Small intestine (tissue), 7 donors: ENCODE data around the gene PLAAT4. TPM values are rescaled to one million over a fixed set of nuclear protein-coding genes. Genes with fewer than 3 reads are reported as not detected.

Experiments
- DNase-seq, 2 donors: peaks; one replicate each; pipeline versions ENCODE4 v3.0.0 to v3.0.0-alpha.2; 2013
- FAIRE-seq: peaks from 2 replicates; lab custom pipeline; 2012; peaks lifted over from hg19 to GRCh38; lab: Jason Lieb, UNC
- H3K27ac ChIP-seq, 3 donors: one replicate each; pipeline ENCODE4 v1.5.1; 2013; ENCODE audit warnings: low read length in 2 of 3, mild to moderate bottlenecking in 2 of 3, control low read depth in 1 of 3, inconsistent platforms in 1 of 3, low read depth in 1 of 3, moderate library complexity in 1 of 3
- H3K27me3 ChIP-seq, 3 donors: one replicate each; pipeline ENCODE4 v1.6.1; 2013; ENCODE audit warnings: low read length in 3 of 3, inconsistent platforms in 1 of 3; ENCODE audit not compliant: control insufficient read depth in 3 of 3, insufficient read depth in 3 of 3
- H3K36me3 ChIP-seq, 3 donors: one replicate each; pipeline ENCODE4 v1.6.1; 2013; ENCODE audit warnings: low read length in 3 of 3, inconsistent platforms in 1 of 3, low read depth in 1 of 3, mild to moderate bottlenecking in 1 of 3, moderate library complexity in 1 of 3; ENCODE audit not compliant: control insufficient read depth in 3 of 3, insufficient read depth in 2 of 3
- H3K4me1 ChIP-seq, 3 donors: one replicate each; pipeline ENCODE4 v1.6.1; 2013; ENCODE audit warnings: low read length in 2 of 3, inconsistent platforms in 1 of 3, low read depth in 1 of 3, mild to moderate bottlenecking in 1 of 3, moderate library complexity in 1 of 3; ENCODE audit not compliant: control insufficient read depth in 3 of 3, insufficient read depth in 2 of 3
- H3K4me3 ChIP-seq, 3 donors: one replicate each; pipeline ENCODE4 v1.5.1; 2013; ENCODE audit warnings: low read length in 3 of 3, control low read depth in 1 of 3, inconsistent platforms in 1 of 3, low read depth in 1 of 3, mild to moderate bottlenecking in 1 of 3, moderate library complexity in 1 of 3
- H3K9me3 ChIP-seq, 2 donors: one replicate each; pipeline ENCODE4 v1.6.1; 2013; ENCODE audit warnings: low read depth in 1 of 2, low read length in 1 of 2; ENCODE audit not compliant: control insufficient read depth in 2 of 2, insufficient read depth in 1 of 2
- WGBS, 3 donors: extraction: QIAGEN DNeasy Blood & Tissue Kit; methylation state at CpG; one replicate each; pipeline ENCODE4 v1.1.7; 2013; 5-methylcytosine and 5-hydroxymethylcytosine counted together
- polyA plus RNA-seq, 4 donors: library from polyadenylated mRNA; stranded (reverse) in 3 of 4; unstranded in 1 of 4; fragments of 200-250 nt in 3 of 4; fragments of 120-200 nt in 1 of 4; gene quantifications; one replicate each; pipeline versions ENCODE4 v1.2.1 to v1.2.3, GENCODE V29; 2013
- donor health status: healthy with polysubstance abuse.
- donor health status: control.
- donor health status: control.
- donor health status: Bipolar disorder and iron deficiency.
- donor health status: healthy.

The PLAAT4 gene
- polyA plus RNA-seq, 4 donors = 10.8 to 360 (median 165) TPM

- no peak overlapping the region for H3K4me3 ChIP-seq
- peak in 1 of 2 donors; percentile 25 for DNase-seq
- no peak for FAIRE-seq
- H3K9me3 ChIP-seq = no peaks in the 10 kb centered on the region
- no peaks in the 10 kb centered on the region for H3K27me3 ChIP-seq
- H3K27ac ChIP-seq = no peak overlapping the region
- WGBS, 3 donors = 57 to 76% (median 71%) methylated on average over 7 of the region's 7 CpGs
- H3K4me1 ChIP-seq = peaks cover 3 to 26% (median 3%) of the 10 kb centered on the region in 3 donors
- no peaks in the 10 kb centered on the region for H3K36me3 ChIP-seq
Observed at GRCh38 chr11:63560506-63561180, 24.0 kb downstream of the PLAAT4 start.

- FAIRE-seq = no peak
- peaks cover 3 to 38% (median 7%) of the 10 kb centered on the region in 3 donors for H3K4me1 ChIP-seq
Observed at GRCh38 chr11:63563201-63564055, 26.8 kb downstream of the PLAAT4 start, which contains the start of gene PLAAT2. Gene PLAAT2 (minus strand): TSS chr11:63563379. CDS start chr11:63563324, 55 bp downstream.

GRCh38 chr11:63564056-63564774, 27.6 kb downstream of the PLAAT4 start:
- DNase-seq (peak; percentile 55 to 67), FAIRE-seq (no peak)
- no peaks in the 10 kb centered on the region for H3K27me3 ChIP-seq
- no peaks in the 10 kb centered on the region for H3K36me3 ChIP-seq
- H3K4me3 ChIP-seq = no peak overlapping the region
- H3K9me3 ChIP-seq = no peaks in the 10 kb centered on the region
- H3K4me1 ChIP-seq = peaks cover 3 to 38% (median 7%) of the 10 kb centered on the region in 3 donors
- peak overlapping the region; percentile 92 to 99 (median 95) for H3K27ac ChIP-seq
- WGBS, 3 donors = 43 to 55% (median 44%) methylated on average over 7 of the region's 7 CpGs

More at GRCh38 chr11:63563201-63564055, 26.8 kb downstream of the PLAAT4 start, which contains the start of gene PLAAT2:
- Histone ChIP-seq H3K36me3 (no peaks in the 10 kb centered on the region), H3K27ac (peak within 1 kb of the TSS; percentile 92 to 99 (median 95)), H3K4me3 (peak within 1 kb of the TSS in 1 of 3 donors; percentile 42), H3K27me3 (no peaks in the 10 kb centered on the region), H3K9me3 (no peaks in the 10 kb centered on the region)
- 39 to 78% (median 59%) methylated on average over 13 of the region's 13 CpGs for WGBS, 3 donors
- peak; percentile 33 to 73 for DNase-seq

- Histone ChIP-seq H3K4me1 (peaks cover 3 to 38% (median 7%) of the 10 kb centered on the region in 3 donors), H3K27ac (peak overlapping the region; percentile 92 to 99 (median 95))
- FAIRE-seq = no peak
Observed at GRCh38 chr11:63564784-63565350, 28.3 kb downstream of the PLAAT4 start.

GRCh38 chr11:63567044-63567840, 30.6 kb downstream of the PLAAT4 start:
- Histone ChIP-seq H3K9me3 (no peaks in the 10 kb centered on the region), H3K4me3 (no peak overlapping the region), H3K36me3 (no peaks in the 10 kb centered on the region), H3K27me3 (no peaks in the 10 kb centered on the region), H3K4me1 (peaks cover 3 to 38% (median 7%) of the 10 kb centered on the region in 3 donors), H3K27ac (peak overlapping the region; percentile 73 to 88 (median 77))
- peak; percentile 23 for FAIRE-seq
- 13 to 29% (median 17%) methylated on average over 5 of the region's 5 CpGs for WGBS, 3 donors
- DNase-seq = peak; percentile 89 to 97

More at GRCh38 chr11:63564784-63565350, 28.3 kb downstream of the PLAAT4 start:
- Histone ChIP-seq H3K4me3 (no peak overlapping the region), H3K36me3 (no peaks in the 10 kb centered on the region), H3K27me3 (no peaks in the 10 kb centered on the region), H3K9me3 (no peaks in the 10 kb centered on the region)
- 19 to 55% (median 38%) methylated on average over 4 of the region's 4 CpGs for WGBS, 3 donors
- peak; percentile 90 to 96 for DNase-seq

GRCh38 chr11:63569570-63569969, 33.0 kb downstream of the PLAAT4 start:
- no peak overlapping the region for H3K27ac ChIP-seq
- peaks cover 0 to 3% of the 10 kb centered on the region in 2 donors for H3K9me3 ChIP-seq
- FAIRE-seq (no peak), DNase-seq (no peak)
- H3K4me3 ChIP-seq = no peak overlapping the region
- no peaks in the 10 kb centered on the region for H3K27me3 ChIP-seq
- WGBS, 3 donors = 95 to 97% (median 96%) methylated on average over 3 of the region's 3 CpGs
- peaks cover 2 to 26% (median 4%) of the 10 kb centered on the region in 3 donors for H3K4me1 ChIP-seq
- no peaks in the 10 kb centered on the region for H3K36me3 ChIP-seq

- Histone ChIP-seq H3K27me3 (no peaks in the 10 kb centered on the region), H3K27ac (no peak overlapping the region), H3K9me3 (peaks cover 0 to 4% of the 10 kb centered on the region in 2 donors), H3K36me3 (no peaks in the 10 kb centered on the region), H3K4me3 (no peak overlapping the region), H3K4me1 (peaks cover 3 to 13% (median 11%) of the 10 kb centered on the region in 3 donors)
- no peak for FAIRE-seq
- 44 to 65% (median 44%) methylated on average over 3 of the region's 3 CpGs for WGBS, 3 donors
- DNase-seq = no peak
Observed at GRCh38 chr11:63572026-63572688, 35.5 kb downstream of the PLAAT4 start.
